ENCODE results near the gene MYL12A.

MYL12A gene

GRCh38 chr18:3209859-3210569 lies 37.6 kb upstream of the MYL12A start:
- DNase-seq (ENCODE audit: low spot score): no peak
- TF ChIP-seq, protein P1, sequence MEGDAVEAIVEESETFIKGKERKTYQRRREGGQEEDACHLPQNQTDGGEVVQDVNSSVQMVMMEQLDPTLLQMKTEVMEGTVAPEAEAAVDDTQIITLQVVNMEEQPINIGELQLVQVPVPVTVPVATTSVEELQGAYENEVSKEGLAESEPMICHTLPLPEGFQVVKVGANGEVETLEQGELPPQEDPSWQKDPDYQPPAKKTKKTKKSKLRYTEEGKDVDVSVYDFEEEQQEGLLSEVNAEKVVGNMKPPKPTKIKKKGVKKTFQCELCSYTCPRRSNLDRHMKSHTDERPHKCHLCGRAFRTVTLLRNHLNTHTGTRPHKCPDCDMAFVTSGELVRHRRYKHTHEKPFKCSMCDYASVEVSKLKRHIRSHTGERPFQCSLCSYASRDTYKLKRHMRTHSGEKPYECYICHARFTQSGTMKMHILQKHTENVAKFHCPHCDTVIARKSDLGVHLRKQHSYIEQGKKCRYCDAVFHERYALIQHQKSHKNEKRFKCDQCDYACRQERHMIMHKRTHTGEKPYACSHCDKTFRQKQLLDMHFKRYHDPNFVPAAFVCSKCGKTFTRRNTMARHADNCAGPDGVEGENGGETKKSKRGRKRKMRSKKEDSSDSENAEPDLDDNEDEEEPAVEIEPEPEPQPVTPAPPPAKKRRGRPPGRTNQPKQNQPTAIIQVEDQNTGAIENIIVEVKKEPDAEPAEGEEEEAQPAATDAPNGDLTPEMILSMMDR (IDR thresholded peaks at IDR 0.05; ENCODE audit: poor library complexity, severe bottlenecking): no peak
- ATAC-seq (ENCODE audit: low read depth): no peak
- Histone ChIP-seq H3K4me3 (ENCODE audit: severe bottlenecking) (no peak overlapping the region), H3K27me3 (ENCODE audit: insufficient read depth, poor library complexity, severe bottlenecking) (no peaks in the 10 kb centered on the region), H3K27ac (ENCODE audit: poor library complexity, severe bottlenecking) (no peak overlapping the region), H3K9me3 (ENCODE audit: severe bottlenecking) (no peaks in the 10 kb centered on the region), H3K4me1 (ENCODE audit: insufficient read depth, poor library complexity, severe bottlenecking) (no peaks in the 10 kb centered on the region), H3K36me3 (ENCODE audit: low read depth) (no peaks in the 10 kb centered on the region)

DNA sequence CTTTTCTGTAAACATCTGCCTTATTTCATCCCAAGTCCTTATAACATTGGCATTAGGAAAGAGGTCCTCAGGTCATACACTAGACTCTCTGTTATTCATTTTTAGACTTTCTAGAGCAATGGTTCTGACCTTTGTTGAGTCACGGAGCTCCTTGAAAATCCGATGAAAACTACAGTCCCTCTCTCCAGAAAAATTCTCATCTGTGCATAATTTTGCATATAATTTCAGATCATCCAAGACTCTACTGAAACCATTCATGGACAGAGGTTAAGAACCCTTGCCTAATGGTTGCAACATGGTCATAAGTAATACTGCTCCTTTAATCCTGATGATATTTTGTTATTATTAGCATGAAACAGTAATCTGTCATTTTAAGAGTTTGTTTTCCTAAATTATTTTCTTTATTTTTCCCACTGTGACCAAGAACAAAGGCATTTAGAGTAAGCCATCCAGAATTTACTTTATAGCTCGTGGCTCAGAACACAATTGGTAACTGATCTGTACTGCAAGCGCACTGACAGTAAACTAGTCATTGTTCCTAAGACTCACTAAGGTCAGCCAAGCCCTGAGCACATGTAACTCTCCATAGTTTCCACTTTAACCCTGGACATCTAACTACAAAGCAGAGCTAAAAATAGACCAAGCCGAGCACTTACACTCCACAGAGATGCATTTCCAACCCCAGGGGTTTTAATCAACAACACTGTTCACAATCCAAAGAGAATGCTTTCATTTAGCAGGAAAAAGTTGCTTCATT lies 36.2 kb upstream of the MYL12A start:
- TF ChIP-seq, protein P1 (IDR thresholded peaks at IDR 0.05; ENCODE audit: poor library complexity, severe bottlenecking): no peak
- Histone ChIP-seq H3K4me3 (ENCODE audit: severe bottlenecking) (no peak overlapping the region), H3K27ac (ENCODE audit: poor library complexity, severe bottlenecking) (no peak overlapping the region), H3K4me1 (ENCODE audit: insufficient read depth, poor library complexity, severe bottlenecking) (no peaks in the 10 kb centered on the region), H3K9me3 (ENCODE audit: severe bottlenecking) (no peaks in the 10 kb centered on the region), H3K36me3 (ENCODE audit: low read depth) (no peaks in the 10 kb centered on the region), H3K27me3 (ENCODE audit: insufficient read depth, poor library complexity, severe bottlenecking) (no peaks in the 10 kb centered on the region)
- DNase-seq (ENCODE audit: low spot score): no peak
- no peak for ATAC-seq (ENCODE audit: low read depth)

GRCh38 chr18:3212657-3213056 lies 34.9 kb upstream of the MYL12A start:
- no peak for DNase-seq (ENCODE audit: low spot score)
- no peaks in the 10 kb centered on the region for H3K4me1 ChIP-seq (ENCODE audit: insufficient read depth, poor library complexity, severe bottlenecking)
- no peaks in the 10 kb centered on the region for H3K36me3 ChIP-seq (ENCODE audit: low read depth)
- H3K27me3 ChIP-seq (ENCODE audit: insufficient read depth, poor library complexity, severe bottlenecking): no peaks in the 10 kb centered on the region
- H3K27ac ChIP-seq (ENCODE audit: poor library complexity, severe bottlenecking): no peak overlapping the region
- no peak overlapping the region for H3K4me3 ChIP-seq (ENCODE audit: severe bottlenecking)
- no peaks in the 10 kb centered on the region for H3K9me3 ChIP-seq (ENCODE audit: severe bottlenecking)
- no peak for ATAC-seq (ENCODE audit: low read depth)
- TF ChIP-seq, protein P1 (IDR thresholded peaks at IDR 0.05; ENCODE audit: poor library complexity, severe bottlenecking): no peak

- DNase-seq (ENCODE audit: low spot score): no peak
- ATAC-seq (ENCODE audit: low read depth): no peak
- TF ChIP-seq, protein P1 (IDR thresholded peaks at IDR 0.05; ENCODE audit: poor library complexity, severe bottlenecking): no peak
- no peaks in the 10 kb centered on the region for H3K27me3 ChIP-seq (ENCODE audit: insufficient read depth, poor library complexity, severe bottlenecking)
- H3K4me3 ChIP-seq (ENCODE audit: severe bottlenecking): no peak overlapping the region
- no peaks in the 10 kb centered on the region for H3K36me3 ChIP-seq (ENCODE audit: low read depth)
- no peaks in the 10 kb centered on the region for H3K4me1 ChIP-seq (ENCODE audit: insufficient read depth, poor library complexity, severe bottlenecking)
- no peaks in the 10 kb centered on the region for H3K9me3 ChIP-seq (ENCODE audit: severe bottlenecking)
- no peak overlapping the region for H3K27ac ChIP-seq (ENCODE audit: poor library complexity, severe bottlenecking)
Observed at GRCh38 chr18:3213300-3214059, 34.1 kb upstream of the MYL12A start.
